NCI-H187 treated with DMSO at 0.1 percent for 48 hours (cell line): ENCODE results near the gene NKAIN2.

Experiments used
- DNase-seq: peaks from one replicate; lab custom pipeline; 2025; lab: John Stamatoyannopoulos, UW

The NKAIN2 gene

GRCh38 chr6:123808556-123808955 is 4.9 kb downstream of the NKAIN2 start:
- DNase-seq: no peak

GRCh38 chr6:123810214-123810613 is 6.5 kb downstream of the NKAIN2 start:
- DNase-seq: peak; percentile 70

- DNase-seq: no peak
These were observed 7.3 kb downstream of the NKAIN2 start for GRCh38 chr6:123810948-123811347.

GRCh38 chr6:123811378-123811777 is 7.7 kb downstream of the NKAIN2 start:
- no peak for DNase-seq

GRCh38 chr6:123812621-123813020 is 9.0 kb downstream of the NKAIN2 start:
- DNase-seq: no peak

- DNase-seq: no peak
These were observed 17.4 kb downstream of the NKAIN2 start for GRCh38 chr6:123821112-123821511.

GRCh38 chr6:123829302-123829953 is 25.8 kb downstream of the NKAIN2 start:
- DNase-seq: no peak

GRCh38 chr6:123830120-123830519 is 26.5 kb downstream of the NKAIN2 start:
- peak; percentile 11 for DNase-seq

- peak; percentile 58 for DNase-seq
These were observed 35.0 kb downstream of the NKAIN2 start for GRCh38 chr6:123838505-123839234.

GRCh38 chr6:123841067-123841896 is 37.6 kb downstream of the NKAIN2 start:
- peak; percentile 23 for DNase-seq

- DNase-seq: no peak
These were observed 40.3 kb downstream of the NKAIN2 start for GRCh38 chr6:123844011-123844410.

GRCh38 chr6:123848347-123848746 is 44.7 kb downstream of the NKAIN2 start:
- no peak for DNase-seq

GRCh38 chr6:123849406-123849805 is 45.7 kb downstream of the NKAIN2 start:
- DNase-seq: no peak

GRCh38 chr6:123850555-123850954 is 46.9 kb downstream of the NKAIN2 start:
- no peak for DNase-seq

GRCh38 chr6:123854201-123854600 is 50.5 kb downstream of the NKAIN2 start:
- DNase-seq: no peak

- no peak for DNase-seq
These were observed 51.8 kb downstream of the NKAIN2 start for GRCh38 chr6:123855506-123855905.

- DNase-seq: no peak
These were observed 55.6 kb downstream of the NKAIN2 start for GRCh38 chr6:123859291-123859690.

GRCh38 chr6:123869334-123869733 is 65.7 kb downstream of the NKAIN2 start:
- DNase-seq: no peak

GRCh38 chr6:123873974-123874373 is 70.3 kb downstream of the NKAIN2 start:
- DNase-seq: no peak

GRCh38 chr6:123875784-123876183 is 72.1 kb downstream of the NKAIN2 start:
- DNase-seq: no peak

GRCh38 chr6:123879749-123880148 is 76.1 kb downstream of the NKAIN2 start:
- DNase-seq: no peak

- DNase-seq: peak; percentile 88
These were observed 85.3 kb downstream of the NKAIN2 start for GRCh38 chr6:123888771-123889513.
